ENCODE measurements around the gene OSBP2.

DNA sequence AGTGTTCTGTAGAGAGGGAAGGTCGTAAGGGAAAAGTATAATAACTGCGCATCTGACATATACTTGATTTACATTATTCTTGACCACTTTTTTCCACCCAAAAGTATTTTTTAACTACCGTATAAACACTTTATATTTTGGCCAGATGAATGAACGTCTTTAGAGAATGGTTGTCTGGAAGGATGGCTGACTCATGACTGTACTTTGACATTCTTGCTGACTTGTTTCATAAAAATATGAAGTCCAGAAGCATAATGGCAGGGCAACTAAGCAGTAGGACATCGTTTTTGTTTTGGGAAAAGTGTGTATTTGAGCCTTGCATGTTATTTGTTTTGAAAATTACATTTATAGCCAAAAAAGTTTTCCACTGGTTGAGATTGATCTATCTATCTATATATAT lies 110.0 kb downstream of the OSBP2 start:
- TF ChIP-seq, protein P1, sequence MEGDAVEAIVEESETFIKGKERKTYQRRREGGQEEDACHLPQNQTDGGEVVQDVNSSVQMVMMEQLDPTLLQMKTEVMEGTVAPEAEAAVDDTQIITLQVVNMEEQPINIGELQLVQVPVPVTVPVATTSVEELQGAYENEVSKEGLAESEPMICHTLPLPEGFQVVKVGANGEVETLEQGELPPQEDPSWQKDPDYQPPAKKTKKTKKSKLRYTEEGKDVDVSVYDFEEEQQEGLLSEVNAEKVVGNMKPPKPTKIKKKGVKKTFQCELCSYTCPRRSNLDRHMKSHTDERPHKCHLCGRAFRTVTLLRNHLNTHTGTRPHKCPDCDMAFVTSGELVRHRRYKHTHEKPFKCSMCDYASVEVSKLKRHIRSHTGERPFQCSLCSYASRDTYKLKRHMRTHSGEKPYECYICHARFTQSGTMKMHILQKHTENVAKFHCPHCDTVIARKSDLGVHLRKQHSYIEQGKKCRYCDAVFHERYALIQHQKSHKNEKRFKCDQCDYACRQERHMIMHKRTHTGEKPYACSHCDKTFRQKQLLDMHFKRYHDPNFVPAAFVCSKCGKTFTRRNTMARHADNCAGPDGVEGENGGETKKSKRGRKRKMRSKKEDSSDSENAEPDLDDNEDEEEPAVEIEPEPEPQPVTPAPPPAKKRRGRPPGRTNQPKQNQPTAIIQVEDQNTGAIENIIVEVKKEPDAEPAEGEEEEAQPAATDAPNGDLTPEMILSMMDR (IDR thresholded peaks at IDR 0.05 in 8 of 11, conservative IDR thresholded peaks at IDR 0.05 in 3 of 11): no peak
- TF ChIP-seq POLR2A (IDR thresholded peaks at IDR 0.05) (no peak), POLR2AphosphoS5 (IDR thresholded peaks at IDR 0.05) (no peak)
